Loucy (cell line): ENCODE results near the gene SLC13A4.

Source experiments
- H2AFZ ChIP-seq: fragments of 200-600 bp; sonication (generic); 2 replicates; pipeline ENCODE4 v1.6.0; 2016; ENCODE audit warnings: antibody characterized with exemption, mild to moderate bottlenecking, low read length, moderate library complexity
- H3F3A ChIP-seq: fragments of 200-600 bp; 2 replicates; pipeline ENCODE4 v1.6.0; 2016; ENCODE audit warnings: antibody characterized with exemption, low read depth, mild to moderate bottlenecking
- H3K27me3 ChIP-seq: fragments of 200-600 bp; sonication (generic); 2 replicates; pipeline ENCODE4 v1.6.1; 2014; ENCODE audit warnings: low read length, mild to moderate bottlenecking; ENCODE audit not compliant: insufficient read depth, poor library complexity, severe bottlenecking
- H3K36me3 ChIP-seq: fragments of 200-600 bp; sonication (generic); 2 replicates; pipeline ENCODE4 v1.6.1; 2016; ENCODE audit warnings: low read length; ENCODE audit not compliant: insufficient read depth
- H3K4me1 ChIP-seq: fragments of 200-600 bp; sonication (generic); 2 replicates; pipeline ENCODE4 v1.5.1; 2014; ENCODE audit warnings: low read length, mild to moderate bottlenecking; ENCODE audit not compliant: insufficient read depth, poor library complexity, severe bottlenecking
- H3K4me2 ChIP-seq: fragments of 200-600 bp; sonication (generic); 2 replicates; pipeline ENCODE4 v1.6.0; 2014; ENCODE audit warnings: antibody characterized with exemption, low read length, low read depth, mild to moderate bottlenecking; ENCODE audit not compliant: poor library complexity, severe bottlenecking
- H3K4me3 ChIP-seq: fragments of 200-600 bp; sonication (generic); 2 replicates; pipeline ENCODE4 v1.5.1; 2014; ENCODE audit warnings: low read length, mild to moderate bottlenecking, mixed read lengths; ENCODE audit not compliant: poor library complexity, severe bottlenecking
- H3K79me2 ChIP-seq: fragments of 200-600 bp; sonication (generic); 2 replicates; pipeline ENCODE4 v1.6.1; 2014; ENCODE audit warnings: low read length; ENCODE audit not compliant: insufficient read depth
- H3K9ac ChIP-seq: fragments of 200-600 bp; sonication (generic); 2 replicates; pipeline ENCODE4 v1.6.0; 2014; ENCODE audit warnings: mild to moderate bottlenecking, low read depth, low read length, moderate library complexity; ENCODE audit not compliant: poor library complexity, severe bottlenecking
- H3K9me2 ChIP-seq: fragments of 200-600 bp; sonication (generic); replicated peaks from 2 replicates; pipeline ENCODE4 v1.6.1; 2016; ENCODE audit warnings: low read depth, low read length, mixed read lengths
- H3K9me3 ChIP-seq: fragments of 200-600 bp; sonication (generic); 2 replicates; pipeline ENCODE4 v1.6.1; 2014; ENCODE audit warnings: mild to moderate bottlenecking, antibody characterized with exemption, low read length, low read depth; ENCODE audit not compliant: insufficient read depth
- H4K20me1 ChIP-seq: fragments of 200-600 bp; sonication (generic); 2 replicates; pipeline ENCODE4 v1.6.0; 2014; ENCODE audit warnings: antibody characterized with exemption, low read length, mild to moderate bottlenecking; ENCODE audit not compliant: insufficient read depth, poor library complexity, severe bottlenecking
- EZH2phosphoT487 ChIP-seq: fragments of 200-600 bp; IDR thresholded peaks from 2 replicates; pipeline ENCODE4 v1.6.1; 2018; ENCODE audit warnings: antibody characterized with exemption, mild to moderate bottlenecking, moderate library complexity, borderline replicate concordance
- TF ChIP-seq, protein P1 (sequence below): fragments of 200-600 bp; sonication (generic); conservative IDR thresholded peaks from 2 replicates; pipeline ENCODE4 v1.5.1; 2014; ENCODE audit warnings: mild to moderate bottlenecking, antibody characterized with exemption, low read length

The SLC13A4 gene

DNA sequence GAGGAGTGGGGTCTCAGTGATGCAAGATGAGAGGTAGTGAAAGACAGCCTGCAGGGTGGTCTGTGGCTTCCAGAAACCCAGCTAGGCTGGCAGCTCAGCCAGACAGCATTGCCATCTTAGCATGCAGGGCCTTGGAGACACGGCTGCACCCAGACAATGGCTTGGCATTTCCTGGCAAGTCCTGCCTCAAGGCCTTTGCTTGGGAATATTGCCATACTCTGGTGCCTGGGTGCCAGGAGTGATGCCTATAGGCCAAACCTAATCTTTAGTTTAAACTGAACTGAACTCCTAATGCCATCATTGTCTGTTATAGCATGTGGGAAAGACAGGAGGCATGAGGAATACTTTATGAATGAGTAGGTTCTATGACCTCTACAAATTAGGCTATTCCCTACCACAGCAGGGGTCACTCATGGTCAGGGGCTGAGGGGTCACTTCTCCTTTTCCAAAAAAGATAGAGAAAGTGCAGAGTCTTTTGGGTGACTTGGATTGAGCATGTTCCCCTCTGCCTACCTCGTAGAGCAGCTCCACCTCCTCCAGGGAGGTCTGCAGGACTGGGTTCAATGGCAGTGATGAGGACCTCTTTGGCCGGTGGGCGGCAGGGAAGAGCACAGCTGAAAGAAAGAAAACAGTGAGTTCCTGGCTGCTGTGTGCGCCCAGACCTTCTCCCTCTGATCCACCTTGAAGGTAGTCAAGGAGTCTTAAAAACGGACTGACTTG, 8.8 kb upstream of the SLC13A4 start:
- H3K4me3 ChIP-seq: no peak overlapping the region
- H3K27me3 ChIP-seq: no peaks in the 10 kb centered on the region
- no peaks in the 10 kb centered on the region for H3K36me3 ChIP-seq
- H3K79me2 ChIP-seq: no peaks in the 10 kb centered on the region
- H3F3A ChIP-seq: no peaks in the 10 kb centered on the region
- H3K4me2 ChIP-seq: no peak overlapping the region
- H3K9me2 ChIP-seq: no peaks in the 10 kb centered on the region
- H2AFZ ChIP-seq: no peak overlapping the region
- TF ChIP-seq EZH2phosphoT487: no peak
- TF ChIP-seq, protein P1, sequence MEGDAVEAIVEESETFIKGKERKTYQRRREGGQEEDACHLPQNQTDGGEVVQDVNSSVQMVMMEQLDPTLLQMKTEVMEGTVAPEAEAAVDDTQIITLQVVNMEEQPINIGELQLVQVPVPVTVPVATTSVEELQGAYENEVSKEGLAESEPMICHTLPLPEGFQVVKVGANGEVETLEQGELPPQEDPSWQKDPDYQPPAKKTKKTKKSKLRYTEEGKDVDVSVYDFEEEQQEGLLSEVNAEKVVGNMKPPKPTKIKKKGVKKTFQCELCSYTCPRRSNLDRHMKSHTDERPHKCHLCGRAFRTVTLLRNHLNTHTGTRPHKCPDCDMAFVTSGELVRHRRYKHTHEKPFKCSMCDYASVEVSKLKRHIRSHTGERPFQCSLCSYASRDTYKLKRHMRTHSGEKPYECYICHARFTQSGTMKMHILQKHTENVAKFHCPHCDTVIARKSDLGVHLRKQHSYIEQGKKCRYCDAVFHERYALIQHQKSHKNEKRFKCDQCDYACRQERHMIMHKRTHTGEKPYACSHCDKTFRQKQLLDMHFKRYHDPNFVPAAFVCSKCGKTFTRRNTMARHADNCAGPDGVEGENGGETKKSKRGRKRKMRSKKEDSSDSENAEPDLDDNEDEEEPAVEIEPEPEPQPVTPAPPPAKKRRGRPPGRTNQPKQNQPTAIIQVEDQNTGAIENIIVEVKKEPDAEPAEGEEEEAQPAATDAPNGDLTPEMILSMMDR: no peak
- H3K9me3 ChIP-seq: no peaks in the 10 kb centered on the region
- no peaks in the 10 kb centered on the region for H4K20me1 ChIP-seq
- no peak overlapping the region for H3K9ac ChIP-seq
- H3K4me1 ChIP-seq: no peaks in the 10 kb centered on the region

DNA sequence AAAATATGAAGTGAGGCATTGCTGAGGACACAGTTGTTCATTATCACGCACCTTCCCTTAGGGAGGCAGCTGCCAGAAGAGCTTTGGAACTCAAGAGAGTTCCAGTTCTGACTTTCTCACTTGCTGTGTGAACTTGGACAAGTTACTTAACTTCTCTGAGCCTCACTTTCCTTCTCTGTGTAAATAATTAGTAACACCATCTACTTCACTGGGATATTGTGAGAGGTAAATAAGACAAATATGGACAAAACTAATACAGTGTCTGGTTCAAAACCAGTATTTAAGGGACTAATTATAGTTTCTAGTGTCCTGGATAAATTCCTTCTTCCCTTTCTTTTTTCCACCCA, 6.3 kb upstream of the SLC13A4 start:
- Histone ChIP-seq H3K27me3 (no peaks in the 10 kb centered on the region), H2AFZ (no peak overlapping the region), H3K9ac (no peak overlapping the region), H3K79me2 (no peaks in the 10 kb centered on the region), H3K9me2 (no peaks in the 10 kb centered on the region), H3K4me1 (no peaks in the 10 kb centered on the region), H3K4me2 (no peak overlapping the region), H3K9me3 (no peaks in the 10 kb centered on the region), H3K36me3 (no peaks in the 10 kb centered on the region), H4K20me1 (no peaks in the 10 kb centered on the region), H3F3A (no peaks in the 10 kb centered on the region), H3K4me3 (no peak overlapping the region)
- TF ChIP-seq, protein P1: no peak
- TF ChIP-seq EZH2phosphoT487: no peak

DNA sequence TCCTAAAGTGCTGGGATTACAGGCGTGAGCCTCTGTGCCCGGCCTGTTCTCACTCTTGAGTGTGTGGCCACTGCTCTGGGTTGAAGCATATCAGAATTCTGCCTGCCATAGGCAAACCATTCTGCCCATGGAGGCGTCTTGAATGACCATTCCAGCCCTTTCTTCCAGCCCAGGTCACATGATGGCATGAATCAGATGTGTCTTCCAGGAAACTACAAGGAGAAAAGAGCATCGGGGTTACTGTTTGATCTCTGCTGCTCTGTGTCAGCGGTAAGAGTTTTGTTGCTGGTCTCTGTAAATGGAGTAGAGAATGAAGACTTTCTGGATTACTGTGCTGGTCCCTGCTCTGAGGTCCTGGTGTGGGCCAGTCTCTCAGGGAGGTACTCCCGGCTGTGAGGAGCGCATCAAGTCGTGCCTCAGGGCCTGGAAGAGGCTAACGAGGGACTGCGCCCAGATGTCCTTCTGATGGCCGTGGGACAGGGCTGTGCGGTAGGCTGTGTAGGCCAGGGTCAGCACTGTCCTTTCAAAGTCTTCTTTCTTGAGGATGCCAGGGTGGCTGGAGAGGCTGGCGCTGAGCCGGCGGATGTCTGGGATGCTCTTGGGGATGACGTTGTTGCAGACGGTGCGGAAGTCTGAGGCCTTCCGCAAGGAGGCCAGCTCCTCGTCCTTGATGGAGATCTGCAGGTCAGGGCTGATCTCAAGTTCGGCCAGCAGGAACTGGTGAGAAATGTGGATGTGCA, 5.8 kb upstream of the SLC13A4 start:
- Histone ChIP-seq H2AFZ (no peak overlapping the region), H3K27me3 (no peaks in the 10 kb centered on the region), H3K79me2 (no peaks in the 10 kb centered on the region)

More for the DNA sequence above, 5.8 kb upstream of the SLC13A4 start:
- Histone ChIP-seq H3K36me3 (no peaks in the 10 kb centered on the region), H3K4me2 (no peak overlapping the region), H3K9me2 (no peaks in the 10 kb centered on the region), H3K4me1 (no peaks in the 10 kb centered on the region), H3K9ac (no peak overlapping the region), H4K20me1 (no peaks in the 10 kb centered on the region), H3F3A (no peaks in the 10 kb centered on the region), H3K9me3 (no peaks in the 10 kb centered on the region), H3K4me3 (no peak overlapping the region)
- TF ChIP-seq, protein P1: no peak
- no peak for TF ChIP-seq EZH2phosphoT487
